ENCODE results near the gene TERB2. TPM values are rescaled to one million over a fixed set of nuclear protein-coding genes. Genes with fewer than 3 reads are reported as not detected.

TERB2 gene
- not detected in 2 replicates for total RNA-seq (2021)
- long read RNA-seq = 0 reads

GRCh38 chr15:44956388-44956787, at the start of gene TERB2:
TSS of gene TERB2 (plus strand) at chr15:44956687. CDS start at chr15:44956719, 32 bp downstream.
- peaks cover 9 to 12% of the 10 kb centered on the region in 2 experiments for H3K4me1 Mint-ChIP-seq
- no peak within 1 kb of the TSS for H2BK15ac ChIP-seq (ENCODE audit: low read depth, low read length)
- no peaks in the 10 kb centered on the region for H3K27me3 Mint-ChIP-seq (ENCODE audit: low read depth)
- no peaks in the 10 kb centered on the region; a peak in 1 of 5 replicates for H3K9me3 Mint-ChIP-seq
- no peak within 1 kb of the TSS; a peak in 1 of 7 replicates for H3K27ac Mint-ChIP-seq
- H2BK120ac ChIP-seq (ENCODE audit: low read depth, low read length, poor library complexity, severe bottlenecking) = no peak within 1 kb of the TSS
- no peaks in the 10 kb centered on the region for H3K79me2 ChIP-seq (ENCODE audit: insufficient read depth, low read length)
- no CpG with 5 or more reads among the region's 13 CpGs for WGBS (ENCODE audit: extremely low coverage, insufficient read length, low lambda C conversion rate)
- no peak within 1 kb of the TSS for H3K18ac ChIP-seq (ENCODE audit: insufficient read length, low read depth, low read length)
- no peaks in the 10 kb centered on the region for H3K9me3 ChIP-seq (ENCODE audit: control insufficient read depth, low read depth, low read length)
- H3K14ac ChIP-seq (ENCODE audit: insufficient read depth, low read length) = no peak within 1 kb of the TSS; the same call in 1 of the 2 replicates
- H2BK12ac ChIP-seq (ENCODE audit: insufficient read length, low read depth, low read length) = no peak within 1 kb of the TSS
- no peak within 1 kb of the TSS for H4K5ac ChIP-seq (ENCODE audit: insufficient read length, low read depth, low read length)
- H3K4me3 Mint-ChIP-seq = no peak within 1 kb of the TSS
- no peak within 1 kb of the TSS for H4K8ac ChIP-seq (replicated peaks; ENCODE audit: insufficient read length, low read depth, low read length)
- H3K4ac ChIP-seq (ENCODE audit: low read depth, low read length) = no peak within 1 kb of the TSS
- no peak within 1 kb of the TSS for H4K91ac ChIP-seq (ENCODE audit: insufficient read length, low read depth, low read length)
- H3K9ac ChIP-seq (ENCODE audit: extremely low read depth, insufficient read length, low read length) = no peak within 1 kb of the TSS
- no peak within 1 kb of the TSS for H2AK5ac ChIP-seq (ENCODE audit: insufficient read length, low read length)
- no peaks in the 10 kb centered on the region for H3K79me1 ChIP-seq (ENCODE audit: insufficient read depth, low read depth, low read length, poor library complexity, severe bottlenecking)
- H3K56ac ChIP-seq (ENCODE audit: insufficient read length, low read depth, low read length) = no peak within 1 kb of the TSS
- DNase-seq = no peak
- no peaks in the 10 kb centered on the region for H3K36me3 Mint-ChIP-seq (ENCODE audit: insufficient read depth in 1 of 3, low read depth in 3 of 3)
- no peak within 1 kb of the TSS for H2BK20ac ChIP-seq (ENCODE audit: low read depth, low read length, poor library complexity, severe bottlenecking)
- no peak for TF ChIP-seq CTCF (conservative IDR thresholded peaks at IDR 0.05)
- H3K27ac ChIP-seq (ENCODE audit: insufficient read length, low read depth, low read length) = no peak within 1 kb of the TSS
- H3K4me1 ChIP-seq (ENCODE audit: insufficient read depth, low read length) = no peaks in the 10 kb centered on the region; the same call in 1 of the 2 replicates
- no peak within 1 kb of the TSS for H3K4me2 ChIP-seq (ENCODE audit: insufficient read depth, insufficient read length, low read length)
- H3K23ac ChIP-seq (ENCODE audit: insufficient read length, low read depth, low read length) = no peak within 1 kb of the TSS
- H2AFZ ChIP-seq (ENCODE audit: low read length) = peak within 1 kb of the TSS; percentile 94
- no peaks in the 10 kb centered on the region for H3K27me3 ChIP-seq (ENCODE audit: insufficient read depth, low read length)
- no peaks in the 10 kb centered on the region for H3K23me2 ChIP-seq (ENCODE audit: insufficient read length, low read depth, low read length, poor library complexity, severe bottlenecking)
- H2BK5ac ChIP-seq (ENCODE audit: insufficient read length, low read length) = no peak within 1 kb of the TSS
- H3T11ph ChIP-seq (ENCODE audit: low read length) = no peak within 1 kb of the TSS
- H4K20me1 ChIP-seq (ENCODE audit: control insufficient read depth, insufficient read depth, insufficient read length) = no peaks in the 10 kb centered on the region

All from H9 (cell line).